Measurements from ENCODE around the gene MCRIP1.

MCRIP1 gene

GRCh38 chr17:81792675-81793615 is 40.1 kb downstream of the MCRIP1 start:
- H3K4me2 ChIP-seq (ENCODE audit: low read length): no peak overlapping the region
- H3K9me3 ChIP-seq (ENCODE audit: insufficient read depth, low read length): no peaks in the 10 kb centered on the region
- no peaks in the 10 kb centered on the region for H3K36me3 ChIP-seq (replicated peaks; ENCODE audit: low read depth, low read length)
- TF ChIP-seq EZH2phosphoT487 (IDR thresholded peaks at IDR 0.05; ENCODE audit: low read depth) (no peak), CTCF (IDR thresholded peaks at IDR 0.05; ENCODE audit: low read depth, low read length) (no peak)
- no peaks in the 10 kb centered on the region for H3K79me2 ChIP-seq (ENCODE audit: low read length)
- H3K27ac ChIP-seq (ENCODE audit: low read length): no peak overlapping the region
- H4K20me1 ChIP-seq (ENCODE audit: insufficient read depth, low read length): no peaks in the 10 kb centered on the region
- H3K4me1 ChIP-seq (ENCODE audit: low read length): no peaks in the 10 kb centered on the region
- no peak overlapping the region for H2AFZ ChIP-seq (ENCODE audit: low read depth, low read length)
- H3K4me3 ChIP-seq (ENCODE audit: low read length): no peak overlapping the region
- no peak overlapping the region for H3K9ac ChIP-seq (ENCODE audit: low read length)
- no peaks in the 10 kb centered on the region for H3K27me3 ChIP-seq (ENCODE audit: low read depth, low read length)

All from OCI-LY3 (cell line).